Fibroblast of mammary gland (primary cell): ENCODE results near the gene NCF4.

Experiments
- DNase-seq: peaks from one replicate; pipeline ENCODE4 v3.0.0-alpha.2; 2010; ENCODE audit warnings: low read depth
- H3K4me3 ChIP-seq: 2 replicates; pipeline ENCODE4 v1.5.1; 2011; ENCODE audit warnings: low read depth, mild to moderate bottlenecking, low read length, moderate library complexity; ENCODE audit not compliant: control insufficient read depth
- TF ChIP-seq, protein P1 (sequence below): conservative IDR thresholded peaks from 2 replicates; pipeline ENCODE4 v1.5.1; 2011; ENCODE audit warnings: low read depth, low read length, inconsistent platforms; ENCODE audit not compliant: control insufficient read depth, insufficient read depth

The NCF4 gene

DNA sequence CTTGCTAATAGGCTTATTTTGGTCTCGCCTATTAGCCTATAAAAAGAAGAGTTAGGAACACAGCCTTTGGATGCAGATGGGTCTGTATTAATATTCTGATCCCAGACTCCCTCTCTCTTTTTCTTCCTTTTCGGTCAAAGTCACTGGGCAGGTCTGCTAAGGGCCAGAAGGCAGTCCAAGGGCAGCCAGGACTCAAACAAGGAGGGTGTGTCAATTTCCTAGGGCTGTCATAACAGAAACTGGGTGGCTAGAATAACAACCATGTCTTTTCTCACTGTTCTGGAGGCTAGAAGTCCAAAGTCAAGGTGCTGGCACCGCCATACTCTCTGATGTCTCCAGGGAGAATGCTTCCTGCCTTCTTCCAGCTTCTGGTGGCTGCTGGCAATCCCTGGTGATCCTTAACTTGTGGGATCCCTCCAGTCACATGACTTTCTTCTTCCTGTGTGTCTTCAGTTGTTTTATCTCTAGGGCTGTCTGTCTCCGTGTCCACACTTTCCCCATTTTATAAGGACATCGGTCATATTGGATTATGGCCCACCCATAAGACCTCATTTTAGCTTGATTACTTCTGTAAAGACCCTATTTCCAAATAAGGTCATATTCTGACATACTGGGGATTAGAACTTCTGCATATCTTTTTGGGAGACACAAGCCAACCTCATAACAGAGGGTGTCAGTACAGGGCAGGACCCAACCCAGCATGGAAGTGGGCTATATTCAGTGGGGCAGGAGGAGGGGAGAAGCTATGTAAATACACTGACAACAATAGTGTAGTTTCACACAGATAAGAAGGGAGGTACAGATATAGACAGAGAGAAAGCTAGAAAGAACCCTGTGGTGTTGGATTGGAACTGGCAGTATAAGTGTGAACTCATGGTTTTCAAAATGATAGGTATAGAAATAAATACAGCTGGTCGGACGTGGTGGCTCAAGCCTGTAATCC is 46.7 kb downstream of the NCF4 start:
- no peak for DNase-seq
- H3K4me3 ChIP-seq, result no peak overlapping the region
- TF ChIP-seq, protein P1, sequence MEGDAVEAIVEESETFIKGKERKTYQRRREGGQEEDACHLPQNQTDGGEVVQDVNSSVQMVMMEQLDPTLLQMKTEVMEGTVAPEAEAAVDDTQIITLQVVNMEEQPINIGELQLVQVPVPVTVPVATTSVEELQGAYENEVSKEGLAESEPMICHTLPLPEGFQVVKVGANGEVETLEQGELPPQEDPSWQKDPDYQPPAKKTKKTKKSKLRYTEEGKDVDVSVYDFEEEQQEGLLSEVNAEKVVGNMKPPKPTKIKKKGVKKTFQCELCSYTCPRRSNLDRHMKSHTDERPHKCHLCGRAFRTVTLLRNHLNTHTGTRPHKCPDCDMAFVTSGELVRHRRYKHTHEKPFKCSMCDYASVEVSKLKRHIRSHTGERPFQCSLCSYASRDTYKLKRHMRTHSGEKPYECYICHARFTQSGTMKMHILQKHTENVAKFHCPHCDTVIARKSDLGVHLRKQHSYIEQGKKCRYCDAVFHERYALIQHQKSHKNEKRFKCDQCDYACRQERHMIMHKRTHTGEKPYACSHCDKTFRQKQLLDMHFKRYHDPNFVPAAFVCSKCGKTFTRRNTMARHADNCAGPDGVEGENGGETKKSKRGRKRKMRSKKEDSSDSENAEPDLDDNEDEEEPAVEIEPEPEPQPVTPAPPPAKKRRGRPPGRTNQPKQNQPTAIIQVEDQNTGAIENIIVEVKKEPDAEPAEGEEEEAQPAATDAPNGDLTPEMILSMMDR, result no peak

DNA sequence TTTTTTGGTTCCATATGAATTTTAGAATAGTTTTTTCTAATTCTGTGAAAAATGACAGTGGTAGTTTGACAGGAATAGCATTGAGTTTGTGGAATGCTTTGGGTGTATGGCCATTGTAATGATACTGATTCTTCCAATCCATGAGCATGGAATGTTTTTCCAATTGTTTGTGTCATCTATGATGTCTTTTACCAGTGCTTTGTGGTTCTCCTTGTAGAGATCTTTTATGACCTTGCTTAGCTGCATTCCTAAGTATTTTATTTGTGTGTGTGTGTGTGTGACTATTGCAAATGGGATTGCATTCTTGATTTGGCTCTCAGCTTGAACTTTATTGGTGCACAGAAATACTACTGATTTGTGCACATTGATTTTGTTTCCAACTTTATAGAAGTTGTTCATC is 49.7 kb downstream of the NCF4 start:
- H3K4me3 ChIP-seq, result no peak overlapping the region
- no peak for DNase-seq
- TF ChIP-seq, protein P1, result no peak

DNA sequence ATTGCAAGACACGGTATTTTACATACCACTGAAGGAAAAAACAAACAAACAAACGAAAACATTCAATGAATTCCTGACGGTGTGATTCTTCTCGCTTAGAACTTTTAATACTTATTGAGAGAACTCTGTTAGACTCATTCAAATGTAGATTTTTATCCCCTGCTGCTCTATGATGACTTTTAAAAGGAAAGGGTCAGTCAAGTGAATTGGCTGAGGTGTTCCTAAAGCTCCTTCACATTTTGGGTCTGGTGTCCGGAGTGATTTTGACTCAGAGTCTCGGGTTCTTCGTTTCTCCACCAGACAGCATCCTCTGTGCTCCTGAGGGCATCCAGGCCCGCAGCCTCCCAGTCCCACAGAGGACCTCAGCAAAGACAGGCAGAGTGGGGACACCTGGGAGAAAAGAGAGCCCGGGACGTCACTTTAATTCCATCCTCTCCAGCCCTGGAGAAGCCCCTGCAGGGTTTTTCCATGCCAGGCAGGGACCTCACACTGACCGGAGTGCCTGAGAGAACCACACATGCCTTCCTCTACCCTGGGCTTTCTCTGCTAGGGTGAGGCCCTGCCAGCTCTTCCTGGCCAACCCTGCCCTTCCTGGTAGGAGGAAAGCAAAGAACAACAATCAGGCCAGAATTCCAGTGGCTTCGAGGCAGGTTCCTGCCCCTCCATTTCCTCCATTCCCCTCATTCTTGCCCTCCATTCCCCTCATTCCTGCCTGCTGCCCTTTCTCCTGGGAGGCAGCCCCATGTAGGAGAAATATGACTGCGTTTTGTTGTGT is 51.3 kb downstream of the NCF4 start:
- no peak overlapping the region for H3K4me3 ChIP-seq
- no peak for DNase-seq
- TF ChIP-seq, protein P1, result no peak

DNA sequence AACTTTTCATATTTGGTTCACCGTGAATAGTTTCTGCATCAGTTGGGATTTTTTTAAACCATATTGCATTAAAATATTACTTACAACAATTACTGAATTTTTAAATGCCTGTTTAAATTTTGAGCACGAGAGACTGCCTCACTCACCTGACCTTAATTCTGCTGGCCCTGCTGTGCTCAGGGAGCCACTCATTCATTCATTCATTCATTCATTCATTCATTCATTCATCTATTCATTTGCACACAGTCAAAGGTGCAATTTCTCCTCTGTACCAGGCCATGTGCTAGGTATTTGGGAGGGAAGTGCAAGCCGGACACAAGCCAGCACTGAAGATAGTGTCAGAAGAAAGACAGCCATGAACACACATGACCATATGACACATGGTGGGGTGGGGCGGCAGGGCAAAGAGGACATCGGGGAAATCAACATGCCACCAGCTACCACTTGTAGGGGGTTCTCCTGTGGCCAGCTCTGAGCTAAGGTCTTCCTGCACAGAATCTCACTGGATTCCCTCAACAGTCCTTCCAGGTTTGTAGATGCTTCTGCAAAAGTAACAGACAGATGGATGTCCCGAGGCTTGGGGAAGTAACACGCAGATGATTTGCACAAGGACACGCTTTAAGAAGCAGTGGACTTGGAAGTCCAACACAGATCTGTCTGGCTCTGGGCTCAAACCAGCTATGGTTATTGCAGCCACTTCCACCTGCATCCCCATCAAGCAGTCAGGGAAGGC is 52.1 kb downstream of the NCF4 start:
- H3K4me3 ChIP-seq, result no peak overlapping the region
- no peak for DNase-seq
- TF ChIP-seq, protein P1, result no peak

DNA sequence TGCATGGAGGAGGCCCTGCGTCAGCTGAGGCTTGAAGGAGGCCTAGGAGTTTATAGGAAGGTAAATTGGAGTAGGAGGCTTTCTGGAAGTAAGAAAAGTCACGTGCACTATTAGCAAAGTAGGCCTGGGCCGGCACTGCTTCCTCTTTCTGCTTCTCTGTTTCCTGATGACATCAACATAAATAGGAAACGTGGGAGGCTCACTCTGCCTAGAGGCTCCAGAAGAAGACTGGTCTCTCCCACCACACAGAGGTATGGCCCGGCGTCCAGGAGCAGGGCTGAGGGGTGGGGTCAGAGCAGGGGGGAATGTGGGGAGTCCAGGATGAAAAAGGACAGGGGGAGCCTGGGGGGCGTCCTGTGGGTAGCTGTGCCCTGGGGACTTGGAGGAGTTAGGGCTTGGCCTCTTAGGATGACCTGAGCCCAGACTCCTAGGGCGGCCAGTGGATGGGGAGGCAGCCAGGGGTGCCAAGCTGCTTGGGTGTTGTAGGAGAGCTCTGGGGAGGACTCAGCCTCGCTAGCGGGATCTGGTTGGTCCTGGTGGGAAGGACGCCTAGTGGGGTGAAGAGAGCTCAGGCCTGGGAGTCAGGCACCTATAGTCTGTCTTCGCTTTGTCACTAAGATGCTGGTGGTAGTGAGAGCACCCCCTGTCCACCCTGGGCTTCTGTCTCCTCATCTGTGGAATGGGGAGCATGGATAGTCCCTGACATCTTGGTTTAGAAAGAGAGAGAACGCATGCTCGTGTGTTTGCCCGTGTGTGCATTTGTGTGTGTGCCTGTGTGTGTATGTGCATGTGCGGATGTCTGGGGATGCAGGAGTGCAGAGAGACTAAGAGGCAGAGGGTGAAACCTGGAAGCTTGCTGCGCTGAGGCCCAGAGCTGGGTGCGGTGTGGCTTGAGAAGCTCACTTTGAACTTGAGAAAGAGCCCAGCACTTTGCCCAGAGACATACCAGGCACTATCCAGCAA is 52.9 kb downstream of the NCF4 start, which contains the start of gene CSF2RB:
Gene CSF2RB, plus strand, starts transcription at position 202 of the 963 bp plus-strand sequence. CDS start 8,580 bp downstream, outside the sequence.
- TF ChIP-seq, protein P1, result no peak
- no peak for DNase-seq
- no peak within 1 kb of the TSS for H3K4me3 ChIP-seq
